Peyer's patch (tissue), 4 donors: ENCODE results near the gene KDSR.

ENCODE experiments used
- POLR2A ChIP-seq, 2 donors: fragments of 450-650 bp; IDR thresholded peaks; one replicate each; pipeline ENCODE4 v1.5.1; 2017; ENCODE audit warnings: antibody characterized with exemption in 2 of 2, mild to moderate bottlenecking in 2 of 2, moderate library complexity in 2 of 2
- TF ChIP-seq, protein P1 (sequence below), 6 experiments: fragments of 450-650 bp in 4 of 6; fragments of 200-600 bp in 2 of 6; sonication (generic) in 1 of 6; IDR thresholded peaks; one replicate each; pipeline ENCODE4 v1.5.1; 2017 to 2019; ENCODE audit warnings: antibody characterized with exemption in 6 of 6, mild to moderate bottlenecking in 3 of 6, moderate library complexity in 1 of 6

DNA sequence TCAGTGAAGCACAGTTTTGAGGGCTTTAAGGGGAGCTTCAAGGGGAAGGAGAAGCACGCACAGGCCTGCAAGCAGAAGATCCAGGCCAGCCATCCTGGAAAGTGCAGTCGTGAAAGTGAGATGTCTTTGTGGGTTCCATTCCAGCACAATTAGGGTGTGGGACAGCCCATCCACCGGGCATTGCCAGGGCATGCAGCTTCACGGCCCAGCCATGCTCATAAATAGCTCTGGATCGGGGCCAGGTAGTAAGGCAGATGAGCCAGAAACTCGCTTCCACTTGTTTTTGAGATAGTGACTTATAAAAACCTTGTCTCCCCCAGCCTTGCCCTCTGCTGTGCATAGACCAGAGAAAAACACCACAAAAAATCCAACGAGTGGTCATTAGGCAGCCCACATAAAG, 21.0 kb downstream of the KDSR start:
- TF ChIP-seq, protein P1, sequence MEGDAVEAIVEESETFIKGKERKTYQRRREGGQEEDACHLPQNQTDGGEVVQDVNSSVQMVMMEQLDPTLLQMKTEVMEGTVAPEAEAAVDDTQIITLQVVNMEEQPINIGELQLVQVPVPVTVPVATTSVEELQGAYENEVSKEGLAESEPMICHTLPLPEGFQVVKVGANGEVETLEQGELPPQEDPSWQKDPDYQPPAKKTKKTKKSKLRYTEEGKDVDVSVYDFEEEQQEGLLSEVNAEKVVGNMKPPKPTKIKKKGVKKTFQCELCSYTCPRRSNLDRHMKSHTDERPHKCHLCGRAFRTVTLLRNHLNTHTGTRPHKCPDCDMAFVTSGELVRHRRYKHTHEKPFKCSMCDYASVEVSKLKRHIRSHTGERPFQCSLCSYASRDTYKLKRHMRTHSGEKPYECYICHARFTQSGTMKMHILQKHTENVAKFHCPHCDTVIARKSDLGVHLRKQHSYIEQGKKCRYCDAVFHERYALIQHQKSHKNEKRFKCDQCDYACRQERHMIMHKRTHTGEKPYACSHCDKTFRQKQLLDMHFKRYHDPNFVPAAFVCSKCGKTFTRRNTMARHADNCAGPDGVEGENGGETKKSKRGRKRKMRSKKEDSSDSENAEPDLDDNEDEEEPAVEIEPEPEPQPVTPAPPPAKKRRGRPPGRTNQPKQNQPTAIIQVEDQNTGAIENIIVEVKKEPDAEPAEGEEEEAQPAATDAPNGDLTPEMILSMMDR (IDR thresholded peaks at IDR 0.05) = no peak
- TF ChIP-seq POLR2A (IDR thresholded peaks at IDR 0.05) = no peak
